ENCODE measurements around the gene TRAF3. TPM values are rescaled to one million over a fixed set of nuclear protein-coding genes. Genes with fewer than 3 reads are reported as not detected.
A peak's percentile ranks its signal among the peaks of the same experiment; 100 is the strongest.
"Not testable (repeated sequence)": the region's sequence is repeated elsewhere in the genome, so short reads cannot be mapped to it uniquely, and the experiment has no call there.

Gene TRAF3
- total RNA-seq, 1 donor from 2014 or later, result 18.8 TPM

DNA sequence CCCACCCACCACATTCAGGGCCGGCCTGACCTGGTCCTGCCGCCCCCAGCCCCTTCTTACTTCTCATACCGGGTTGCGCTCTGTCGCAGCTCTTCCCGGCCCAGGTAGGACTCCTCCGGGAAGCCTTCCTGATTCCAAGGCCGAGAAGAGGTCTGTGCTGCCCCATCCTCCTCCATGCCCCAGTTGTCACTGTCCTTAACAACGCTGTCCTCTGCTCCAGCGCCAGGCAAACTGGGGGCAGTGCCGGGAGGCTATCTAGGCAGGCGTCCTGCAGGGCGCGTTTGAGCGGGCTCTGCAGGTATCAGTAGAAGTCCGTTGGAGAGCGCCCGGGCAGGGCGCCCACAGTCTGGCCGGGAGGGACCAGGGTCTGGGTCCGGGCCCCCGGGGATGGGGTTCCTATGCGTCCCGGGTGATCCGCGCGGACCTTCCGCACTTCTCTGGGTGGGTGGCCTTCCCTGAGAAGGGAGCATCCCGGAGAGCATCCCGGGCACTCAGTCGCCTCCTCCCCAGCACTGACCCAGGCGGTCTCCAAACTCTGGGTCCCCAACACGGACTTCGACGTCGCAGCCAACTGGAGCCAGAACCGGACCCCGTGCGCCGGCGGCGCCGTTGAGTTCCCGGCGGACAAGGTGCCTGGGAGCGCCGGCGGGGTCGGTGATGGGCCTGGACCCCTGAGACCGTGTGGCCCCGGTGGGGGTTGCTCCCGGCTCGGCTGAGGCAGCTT is 146.1 kb downstream of the TRAF3 start:
- no peak for ATAC-seq
- intact Hi-C loops (cut with DNase I), result loop anchor here (10.0 kb wide), 1 partner anchor 149 kb away; the partner anchor contains the start of gene TRAF3
- DNase-seq (ENCODE audit: low spot score), result no peak

DNA sequence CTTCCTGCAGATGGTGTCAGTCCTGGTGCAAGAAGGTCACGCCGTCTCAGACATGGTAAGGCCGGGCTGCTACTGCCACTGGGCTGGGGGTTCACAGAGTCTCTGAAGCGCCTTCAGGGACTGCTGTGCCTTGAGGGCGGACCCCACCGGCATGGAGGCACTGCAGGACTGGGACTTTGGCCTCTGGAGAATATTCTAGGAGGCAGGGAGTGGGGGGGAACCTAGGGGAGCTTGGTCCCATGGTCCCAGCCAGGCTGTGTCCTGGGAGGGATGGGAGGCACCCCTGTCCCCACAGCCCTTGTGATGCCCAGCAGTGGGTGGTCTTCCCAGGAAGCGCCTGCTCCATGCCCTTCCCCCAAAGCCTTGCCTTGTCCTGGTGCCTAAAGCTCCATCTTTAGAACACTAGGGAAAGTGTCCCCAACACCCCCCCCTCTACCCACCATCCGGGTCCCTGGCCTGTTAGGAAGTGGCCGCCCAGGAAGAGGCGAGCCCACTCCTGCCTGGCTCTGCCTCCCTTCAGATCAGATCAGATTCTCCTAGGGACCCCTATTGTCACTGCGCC is 146.8 kb downstream of the TRAF3 start:
- no peak for ATAC-seq
- DNase-seq (ENCODE audit: low spot score), result no peak
- intact Hi-C loops (cut with DNase I), result loop anchor here (10.0 kb wide), 1 partner anchor 149 kb away; the partner anchor contains the start of gene TRAF3

DNA sequence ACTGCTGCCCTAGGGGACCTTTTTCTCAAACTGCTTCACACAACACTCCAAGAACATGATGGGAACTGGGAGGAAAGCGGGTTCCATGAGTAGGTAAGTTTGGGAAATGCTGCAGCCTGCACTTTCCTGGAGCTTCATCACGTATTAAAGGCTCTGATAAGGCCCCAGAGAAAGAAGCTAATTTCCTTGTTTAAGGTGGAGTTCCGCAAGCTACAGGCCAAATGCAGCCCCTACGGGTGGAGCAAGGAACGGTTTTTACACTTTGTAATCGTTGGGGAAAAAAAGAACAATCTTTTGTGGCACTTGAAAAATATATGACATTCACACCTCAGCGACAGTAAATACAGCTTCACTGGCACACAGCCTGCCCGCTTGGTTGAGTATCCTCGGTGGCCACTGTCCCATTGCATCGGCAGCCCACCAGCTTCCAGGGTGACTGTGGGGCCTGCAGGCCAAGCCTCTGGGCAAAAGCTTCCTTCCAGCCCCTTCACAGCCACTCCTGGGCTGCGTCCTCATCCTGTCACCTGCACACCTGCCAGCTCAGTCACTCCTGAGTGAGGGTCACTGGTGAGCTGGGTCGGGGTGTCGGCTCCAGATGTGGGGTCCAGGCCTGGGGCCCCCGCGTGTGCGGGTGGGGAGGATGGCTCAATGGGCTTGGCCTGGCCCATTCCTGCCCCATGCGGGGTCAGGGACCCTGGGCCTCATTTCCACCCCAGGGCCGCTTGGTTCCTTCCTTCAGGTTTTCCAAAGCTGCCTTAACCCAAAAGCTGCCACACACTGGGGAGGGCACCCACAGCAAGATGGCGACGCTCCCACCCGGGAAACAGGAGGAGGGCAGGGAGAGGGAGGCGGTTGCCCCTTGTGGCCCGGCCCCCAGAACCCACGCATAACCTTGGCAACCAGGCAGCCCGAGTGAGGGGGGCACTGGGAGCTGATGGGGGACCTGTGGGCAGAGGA is 147.7 kb downstream of the TRAF3 start:
- no peak for ATAC-seq
- no peak for DNase-seq (ENCODE audit: low spot score)
- intact Hi-C loops (cut with DNase I), result loop anchor here (10.0 kb wide), 1 partner anchor 150 kb away; the partner anchor contains the start of gene TRAF3

DNA sequence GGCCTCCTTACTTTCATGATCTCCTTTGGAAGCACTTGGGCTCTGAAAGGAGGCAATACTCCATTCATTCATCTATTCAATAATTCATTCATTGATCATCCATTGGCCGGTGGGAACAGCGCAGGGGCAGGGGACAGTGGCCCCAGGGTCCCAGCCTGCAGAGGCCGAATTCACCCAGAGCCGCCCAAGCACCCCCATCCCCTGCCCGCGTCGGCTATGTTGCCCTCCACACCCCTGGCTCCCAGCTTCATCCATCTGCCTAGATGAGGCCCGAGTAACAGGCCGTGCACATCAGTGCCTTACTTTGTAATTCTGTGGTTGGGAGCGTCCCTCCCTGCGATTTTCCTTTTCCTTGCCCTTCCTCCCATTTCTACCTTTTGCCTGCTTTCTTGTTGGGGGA is 148.4 kb downstream of the TRAF3 start:
- no peak for DNase-seq (ENCODE audit: low spot score)
- intact Hi-C loops (cut with DNase I), result loop anchor here (10.0 kb wide), 1 partner anchor 151 kb away; the partner anchor contains the start of gene TRAF3
- ATAC-seq, result no peak

DNA sequence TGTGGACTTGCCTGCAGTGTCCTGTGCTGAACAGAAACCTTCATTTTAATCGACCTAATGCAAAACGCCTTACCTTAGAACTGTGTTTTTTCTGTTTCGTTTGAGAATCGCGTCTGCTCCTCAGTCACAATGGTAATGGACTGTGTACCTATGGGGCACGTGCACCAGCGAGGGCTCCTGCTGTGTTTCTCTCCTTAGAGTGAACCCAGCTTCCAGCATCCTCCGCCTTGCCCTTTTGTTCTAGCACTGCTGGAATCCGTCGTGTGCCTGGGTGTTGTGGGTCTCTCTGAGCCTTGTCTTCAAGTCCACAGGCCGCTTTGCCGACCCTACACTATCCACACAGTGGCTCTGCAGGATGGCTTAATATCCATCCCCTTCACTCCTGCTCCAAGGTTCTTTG is 148.9 kb downstream of the TRAF3 start:
- ATAC-seq, result no peak
- intact Hi-C loops (cut with DNase I), result loop anchor here (10.0 kb wide), 1 partner anchor 151 kb away; the partner anchor contains the start of gene TRAF3
- DNase-seq (ENCODE audit: low spot score), result no peak

- intact Hi-C loops (cut with DNase I), result loop anchor here (10.0 kb wide), 1 partner anchor 152 kb away; the partner anchor contains the start of gene TRAF3
- DNase-seq (ENCODE audit: low spot score); ATAC-seq: not testable (repeated sequence)
These were observed 149.6 kb downstream of the TRAF3 start for GRCh38 chr14:102926840-102927239.

- intact Hi-C loops (cut with DNase I), result loop anchor here (10.0 kb wide), 1 partner anchor 153 kb away; the partner anchor contains the start of gene TRAF3
- ATAC-seq (no peak), DNase-seq (ENCODE audit: low spot score) (peak; percentile 56)
These were observed 150.2 kb downstream of the TRAF3 start for GRCh38 chr14:102927346-102927877.

DNA sequence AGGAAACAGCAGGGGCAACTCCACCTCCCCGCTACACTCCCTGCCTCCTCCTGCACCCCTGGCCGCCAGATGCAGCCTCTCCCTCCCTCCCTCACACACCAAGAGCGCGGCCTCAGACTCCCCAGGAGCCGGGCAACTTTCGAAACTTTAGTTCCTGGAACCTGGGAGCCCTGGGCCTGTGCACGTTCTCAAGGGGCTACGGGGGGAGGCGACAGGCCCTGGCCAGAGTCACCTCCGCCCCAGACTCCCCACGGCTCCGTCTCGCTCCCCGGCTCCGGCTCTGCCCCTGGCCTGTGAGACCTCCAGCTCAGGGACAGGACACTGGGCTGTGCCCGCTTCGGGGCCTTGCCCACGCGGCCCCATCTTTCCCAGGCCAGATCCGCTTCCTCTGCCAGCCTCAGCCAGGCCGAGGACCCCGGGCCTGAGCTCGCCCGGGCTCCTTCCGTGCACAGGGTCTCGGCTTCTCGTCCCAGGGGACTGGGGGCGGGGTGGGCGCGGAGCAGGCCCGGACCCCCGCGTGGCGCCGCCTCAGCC is 150.7 kb downstream of the TRAF3 start:
- peak; percentile 25 for ATAC-seq
- DNase-seq (ENCODE audit: low spot score), result peak; percentile 58
- intact Hi-C loops (cut with DNase I), result loop anchor here (10.0 kb wide), 1 partner anchor 153 kb away; the partner anchor contains the start of gene TRAF3

- DNase-seq (ENCODE audit: low spot score), result peak; percentile 79
- intact Hi-C loops (cut with DNase I), result loop anchor here (10.0 kb wide), 1 partner anchor 154 kb away; the partner anchor contains the start of gene TRAF3
- ATAC-seq, result peak; percentile 70
These were observed 151.4 kb downstream of the TRAF3 start for GRCh38 chr14:102928412-102929240.

DNA sequence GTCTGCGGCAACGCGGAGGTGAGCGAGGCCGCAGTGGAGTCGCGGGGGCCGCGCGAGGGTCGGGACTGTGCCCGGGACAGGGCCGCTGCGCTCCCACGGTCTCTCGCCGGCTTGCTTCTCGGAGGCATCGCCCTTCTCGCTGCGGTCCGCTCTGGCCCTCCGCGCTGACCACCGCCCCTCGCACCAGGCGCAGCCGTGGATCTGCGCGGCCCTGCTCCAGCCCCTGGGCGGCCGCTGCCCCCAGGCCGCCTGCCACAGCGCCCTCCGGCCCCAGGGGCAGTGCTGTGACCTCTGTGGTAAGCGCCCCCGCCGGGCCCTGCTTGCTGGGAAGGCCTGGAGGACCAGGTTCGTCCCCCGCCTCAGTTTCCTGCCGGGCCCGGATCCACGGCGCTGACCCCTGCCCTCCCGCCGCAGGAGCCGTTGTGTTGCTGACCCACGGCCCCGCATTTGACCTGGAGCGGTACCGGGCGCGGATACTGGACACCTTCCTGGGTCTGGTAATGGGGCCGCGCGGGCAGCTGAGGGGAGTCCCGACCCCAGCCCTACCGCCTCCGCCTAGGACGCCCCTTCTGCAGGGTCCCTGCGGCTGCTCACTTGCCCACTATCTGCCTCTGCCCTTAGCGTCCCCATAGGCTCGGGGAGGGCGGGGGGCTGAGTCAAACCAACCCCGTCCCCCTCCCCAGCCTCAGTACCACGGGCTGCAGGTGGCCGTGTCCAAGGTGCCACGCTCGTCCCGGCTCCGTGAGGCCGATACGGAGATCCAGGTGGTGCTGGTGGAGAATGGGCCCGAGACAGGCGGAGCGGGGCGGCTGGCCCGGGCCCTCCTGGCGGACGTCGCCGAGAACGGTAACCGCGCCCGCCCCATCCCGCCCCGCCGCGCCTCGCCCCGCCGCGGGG is 152.2 kb downstream of the TRAF3 start:
- ATAC-seq (no peak), DNase-seq (ENCODE audit: low spot score) (no peak)
- intact Hi-C loops (cut with DNase I), result loop anchor here (10.0 kb wide), 1 partner anchor 155 kb away; the partner anchor contains the start of gene TRAF3

- intact Hi-C loops (cut with DNase I), result no loop called here
- DNase-seq (ENCODE audit: low spot score) (no peak), ATAC-seq (no peak)
These were observed 153.0 kb downstream of the TRAF3 start for GRCh38 chr14:102930138-102930752.

GRCh38 chr14:102930753-102931579 is 153.7 kb downstream of the TRAF3 start:
- no peak for ATAC-seq
- DNase-seq (ENCODE audit: low spot score), result no peak
- intact Hi-C loops (cut with DNase I), result no loop called here

- no peak for DNase-seq (ENCODE audit: low spot score)
- ATAC-seq, result no peak
- intact Hi-C loops (cut with DNase I), result no loop called here
These were observed 154.5 kb downstream of the TRAF3 start for GRCh38 chr14:102931580-102932285.

DNA sequence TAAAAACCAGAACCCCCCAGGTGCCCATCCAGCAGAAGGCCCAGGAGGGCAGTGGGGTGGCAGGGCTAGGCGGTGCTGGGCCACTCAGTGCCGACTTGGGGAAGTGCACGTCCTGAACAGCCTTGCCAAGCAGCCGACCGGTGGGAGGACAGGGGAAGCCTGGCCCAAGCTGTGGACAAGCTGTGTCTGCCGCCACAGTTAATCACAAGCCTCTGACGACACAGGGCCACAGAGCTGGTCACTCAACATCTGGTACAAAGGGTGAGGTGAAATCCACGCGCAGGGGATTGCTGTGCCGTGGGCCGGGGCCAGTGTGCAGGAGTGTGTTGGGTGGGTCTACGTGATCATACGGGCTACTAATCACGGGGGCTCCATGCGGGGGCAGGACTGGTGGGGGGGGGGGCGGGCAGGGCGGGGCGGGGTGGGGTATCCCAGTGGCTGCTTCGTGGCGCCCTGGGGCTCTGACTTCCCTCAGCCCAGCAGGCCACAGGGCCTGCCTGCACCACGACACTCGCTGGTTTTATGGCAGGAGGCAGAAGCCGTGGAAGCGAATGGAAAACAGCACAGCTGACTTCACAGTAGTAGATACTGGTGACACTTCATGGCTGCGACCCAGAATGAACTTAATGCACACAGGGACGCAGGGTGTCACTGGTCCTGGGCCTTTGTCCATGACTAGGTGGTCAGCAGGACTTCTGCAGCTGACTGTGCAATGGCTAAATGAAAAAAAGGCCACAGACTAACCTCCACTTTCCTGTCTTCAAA is 155.4 kb downstream of the TRAF3 start:
- intact Hi-C loops (cut with DNase I), result no loop called here
- no peak for ATAC-seq
- DNase-seq (ENCODE audit: low spot score), result no peak

All from sciatic nerve (tissue), 2 donors.